A549 (cell line): ENCODE measurements around the gene STAT5B.

ENCODE experiments used
- BCL3 ChIP-seq: fragments of >200 bp; sonication (Bioruptor Twin); formaldehyde crosslinking; IDR thresholded peaks from 3 replicates; pipeline ENCODE4 v1.6.1; 2016
- CBX2 ChIP-seq: fragments of 200-600 bp; sonication (generic); IDR thresholded peaks from 2 replicates; pipeline ENCODE4 v1.6.1; 2016; ENCODE audit warnings: low read depth, mild to moderate bottlenecking, borderline replicate concordance
- CEBPB ChIP-seq, 2 experiments: fragments of >200 bp in 1 of 2; sonication (Bioruptor Twin) in 1 of 2; formaldehyde crosslinking in 1 of 2; IDR thresholded peaks; 2 replicates each; pipeline ENCODE4 v1.6.1; 2012 to 2016
- CTCF ChIP-seq: fragments of >200 bp; sonication (Bioruptor Twin); formaldehyde crosslinking; IDR thresholded peaks from 3 replicates; pipeline ENCODE4 v1.5.1; 2016
- EP300 ChIP-seq, 2 experiments: fragments of >200 bp; sonication (Bioruptor Twin); formaldehyde crosslinking; IDR thresholded peaks; 2 replicates in 1 of 2; 3 replicates in 1 of 2; pipeline ENCODE4 v1.6.1; 2016 to 2017
- JUN ChIP-seq, 2 experiments: fragments of >200 bp; sonication (Bioruptor Twin); formaldehyde crosslinking; IDR thresholded peaks; 2 replicates in 1 of 2; 3 replicates in 1 of 2; pipeline ENCODE4 v1.6.1; 2016 to 2017
- MAFK ChIP-seq: fragments of 450-650 bp; IDR thresholded peaks from 2 replicates; pipeline ENCODE4 v1.6.1; 2014; ENCODE audit not compliant: partially characterized antibody
- MAX ChIP-seq: IDR thresholded peaks from 2 replicates; pipeline ENCODE4 v1.6.1; 2012
- NFE2L2 ChIP-seq: fragments of 150-350 bp; conservative IDR thresholded peaks from 2 replicates; pipeline ENCODE4 v1.6.1; 2014; ENCODE audit warnings: low read length
- POLR2A ChIP-seq: IDR thresholded peaks from 2 replicates; pipeline ENCODE4 v1.6.1; 2012; ENCODE audit warnings: mild to moderate bottlenecking, low read length
- POLR2AphosphoS2 ChIP-seq: conservative IDR thresholded peaks from 2 replicates; pipeline ENCODE4 v1.6.1; 2012; ENCODE audit warnings: low read length, improper control_type of control experiment, inconsistent platforms
- RFX5 ChIP-seq: fragments of 450-650 bp; IDR thresholded peaks from 2 replicates; pipeline ENCODE4 v1.7.1; 2014; ENCODE audit warnings: antibody characterized with exemption, mild to moderate bottlenecking, moderate library complexity
- USF2 ChIP-seq: fragments of 450-650 bp; IDR thresholded peaks from 2 replicates; pipeline ENCODE4 v1.6.1; 2014; ENCODE audit warnings: antibody characterized with exemption
- ZC3H11A ChIP-seq: fragments of 450-650 bp; IDR thresholded peaks from 2 replicates; pipeline ENCODE4 v1.6.1; 2014; ENCODE audit warnings: antibody characterized with exemption, mild to moderate bottlenecking

GRCh38 chr17:42287305-42287976 lies 11.2 kb upstream of the STAT5B start:
- no peak for TF ChIP-seq CTCF
- TF ChIP-seq RFX5: no peak
- no peak for TF ChIP-seq CEBPB (IDR thresholded peaks at IDR 0.05)
- no peak for TF ChIP-seq POLR2A
- TF ChIP-seq EP300 (IDR thresholded peaks at IDR 0.05): no peak
- TF ChIP-seq MAX: 0 out of 2 replicates have a peak, but pooled peaks have one; percentile 24
- TF ChIP-seq USF2: no peak
- no peak for TF ChIP-seq MAFK
- no peak for TF ChIP-seq CBX2
- TF ChIP-seq BCL3: no peak
- no peak for TF ChIP-seq JUN (IDR thresholded peaks at IDR 0.05)
- TF ChIP-seq ZC3H11A: no peak
- no peak for TF ChIP-seq NFE2L2
- TF ChIP-seq POLR2AphosphoS2: no peak
